T-helper 1 cell treated with Interleukin-12 subunit alpha and Interleukin-12 subunit beta and Interleukin-4 antibody, amounts not matched to agents 30 μg/mL and 1 μg/mL, for 36 hours (primary cell): ENCODE data around the gene TEX14.
"Not testable (repeated sequence)": the region's sequence is repeated elsewhere in the genome, so short reads cannot be mapped to it uniquely, and the experiment has no call there.

Experiments
- H3K27ac Mint-ChIP-seq: one replicate; pipeline ENCODE4 v1.8.0; 2021; ENCODE audit warnings: mild to moderate bottlenecking, mixed read lengths
- H3K27me3 Mint-ChIP-seq: one replicate; pipeline ENCODE4 v1.8.0; 2021; ENCODE audit warnings: low read depth, mixed read lengths
- H3K36me3 Mint-ChIP-seq: one replicate; pipeline ENCODE4 v1.8.0; 2021; ENCODE audit warnings: low read depth, mixed read lengths
- H3K4me1 Mint-ChIP-seq: one replicate; pipeline ENCODE4 v1.8.0; 2021; ENCODE audit warnings: low read depth, mixed read lengths
- H3K4me3 Mint-ChIP-seq: one replicate; pipeline ENCODE4 v1.8.0; 2021; ENCODE audit warnings: mild to moderate bottlenecking, moderate library complexity, mixed read lengths
- H3K9me3 Mint-ChIP-seq: one replicate; pipeline ENCODE4 v1.8.0; 2021; ENCODE audit warnings: mixed read lengths

The TEX14 gene

DNA sequence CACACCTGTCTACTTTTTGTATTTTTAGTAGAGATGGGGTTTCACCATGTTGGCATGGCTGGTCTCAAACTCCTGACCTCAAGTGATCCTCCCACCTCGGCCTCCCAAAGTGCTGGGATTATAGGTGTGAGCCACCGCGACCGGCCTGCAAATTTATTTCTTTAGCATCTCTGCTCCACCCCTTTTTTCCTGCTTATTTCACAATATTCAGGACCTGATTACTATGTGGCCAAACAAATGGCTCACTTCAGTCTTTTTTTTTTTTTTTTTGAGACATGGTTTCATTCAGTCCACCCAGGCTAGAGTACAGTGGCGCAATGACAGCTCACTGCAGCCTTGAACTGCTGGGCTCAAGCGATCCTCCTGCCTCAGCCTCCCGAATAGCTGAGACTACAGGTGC is 109.1 kb downstream of the TEX14 start:
- H3K27me3 Mint-ChIP-seq = peaks cover 16% of the 10 kb centered on the region
- H3K27ac Mint-ChIP-seq, H3K9me3 Mint-ChIP-seq, H3K4me1 Mint-ChIP-seq, H3K4me3 Mint-ChIP-seq, H3K36me3 Mint-ChIP-seq: not testable (repeated sequence)

DNA sequence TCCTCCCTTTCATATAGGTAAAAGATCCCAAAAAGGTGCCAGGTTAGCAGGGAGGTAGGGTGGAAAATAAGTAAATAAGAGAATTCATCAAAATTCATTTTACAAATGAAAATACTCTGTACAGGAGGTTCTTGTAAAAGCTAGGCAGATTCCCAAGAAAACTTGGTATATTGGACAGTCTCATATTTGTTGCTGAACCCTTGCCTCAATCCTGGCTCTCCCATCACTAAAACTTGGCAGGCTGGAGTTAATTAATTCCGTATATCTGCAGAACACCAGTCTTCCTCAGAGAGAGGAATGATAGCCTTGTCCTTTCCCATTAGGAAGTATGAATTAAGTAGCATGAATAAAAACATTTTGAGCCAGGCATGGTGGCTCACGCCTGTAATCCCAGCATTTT is 111.2 kb downstream of the TEX14 start:
- no peaks in the 10 kb centered on the region for H3K36me3 Mint-ChIP-seq
- no peaks in the 10 kb centered on the region for H3K9me3 Mint-ChIP-seq
- H3K27ac Mint-ChIP-seq = no peak overlapping the region
- no peaks in the 10 kb centered on the region for H3K4me1 Mint-ChIP-seq
- no peak overlapping the region for H3K4me3 Mint-ChIP-seq
- H3K27me3 Mint-ChIP-seq = peaks cover 11% of the 10 kb centered on the region

DNA sequence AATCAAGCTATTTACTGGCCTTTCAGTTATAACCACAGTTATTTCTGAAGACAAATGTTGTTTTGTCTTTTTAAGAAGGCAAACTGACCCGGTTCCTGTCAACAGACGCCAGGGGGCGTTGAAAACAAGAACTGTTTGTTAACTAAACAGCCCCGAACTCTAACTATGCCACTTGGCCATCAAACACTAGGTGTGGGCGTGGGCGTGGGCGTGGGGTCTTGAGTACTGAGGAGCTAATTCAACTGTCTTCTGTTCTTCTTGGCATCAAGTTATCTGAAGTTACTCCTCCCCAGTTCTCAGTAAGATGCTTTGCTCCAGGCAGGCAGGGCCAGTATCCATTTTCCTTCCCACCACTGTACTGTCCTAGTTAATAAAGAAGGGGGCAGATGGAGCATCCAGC is 114.1 kb downstream of the TEX14 start:
- H3K27me3 Mint-ChIP-seq = peaks cover 10% of the 10 kb centered on the region
- H3K36me3 Mint-ChIP-seq = no peaks in the 10 kb centered on the region
- no peak overlapping the region for H3K4me3 Mint-ChIP-seq
- no peak overlapping the region for H3K27ac Mint-ChIP-seq
- no peaks in the 10 kb centered on the region for H3K4me1 Mint-ChIP-seq
- no peaks in the 10 kb centered on the region for H3K9me3 Mint-ChIP-seq

DNA sequence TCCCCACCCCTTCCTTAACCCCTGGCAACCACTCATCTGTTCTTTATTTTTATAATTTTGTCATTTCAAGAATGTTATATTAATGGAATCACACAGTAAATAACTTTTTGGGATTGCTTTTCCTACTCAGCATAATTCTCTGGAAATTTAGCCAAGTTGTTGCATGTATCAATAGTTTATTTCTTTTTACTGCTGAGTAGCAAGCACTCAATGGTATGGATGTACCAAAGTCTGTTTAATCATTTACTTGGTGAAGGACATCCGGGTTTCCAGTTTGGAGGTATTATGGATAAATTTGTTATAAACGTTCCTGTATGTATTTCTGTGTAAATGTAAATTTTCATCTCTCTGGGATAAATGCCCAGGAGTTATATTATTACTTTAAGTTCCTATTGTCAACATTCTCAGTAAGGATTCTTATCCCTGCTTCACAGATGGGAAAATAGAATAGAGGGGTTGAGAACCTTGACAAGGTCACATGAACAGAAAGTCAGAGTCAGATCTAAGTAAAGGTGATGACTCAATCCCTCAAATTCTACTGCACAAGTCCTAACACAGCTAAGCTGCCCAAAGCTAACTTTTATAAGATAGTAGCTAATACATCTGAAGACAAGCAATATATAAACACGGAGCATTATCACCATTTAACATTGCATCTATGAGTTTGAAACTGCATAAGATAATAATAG is 115.0 kb downstream of the TEX14 start:
- Mint-ChIP-seq H3K4me3 (no peak overlapping the region), H3K27me3 (peaks cover 10% of the 10 kb centered on the region), H3K4me1 (no peaks in the 10 kb centered on the region), H3K9me3 (no peaks in the 10 kb centered on the region), H3K27ac (no peak overlapping the region), H3K36me3 (no peaks in the 10 kb centered on the region)

DNA sequence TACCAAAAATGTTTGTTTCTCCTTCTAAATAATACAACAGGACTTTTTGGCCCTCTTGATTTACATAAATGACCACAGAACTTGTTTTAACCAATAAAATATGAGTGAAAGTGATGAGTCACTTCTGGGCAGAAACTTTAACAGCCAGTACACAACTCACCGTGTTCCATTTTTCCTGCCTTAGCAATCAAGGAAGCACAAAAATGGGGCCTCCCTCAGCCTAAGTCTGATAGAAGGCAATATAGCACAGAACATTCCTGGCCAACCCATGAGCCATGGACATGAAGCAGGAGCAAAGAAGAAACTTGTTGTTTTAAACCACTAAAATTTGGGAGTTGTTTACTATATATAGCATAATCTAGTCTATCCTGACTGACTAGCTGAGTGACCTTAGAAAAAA is 116.3 kb downstream of the TEX14 start:
- Mint-ChIP-seq H3K4me3 (no peak overlapping the region), H3K36me3 (no peaks in the 10 kb centered on the region), H3K27me3 (peaks cover 10% of the 10 kb centered on the region), H3K27ac (no peak overlapping the region), H3K9me3 (no peaks in the 10 kb centered on the region), H3K4me1 (no peaks in the 10 kb centered on the region)

DNA sequence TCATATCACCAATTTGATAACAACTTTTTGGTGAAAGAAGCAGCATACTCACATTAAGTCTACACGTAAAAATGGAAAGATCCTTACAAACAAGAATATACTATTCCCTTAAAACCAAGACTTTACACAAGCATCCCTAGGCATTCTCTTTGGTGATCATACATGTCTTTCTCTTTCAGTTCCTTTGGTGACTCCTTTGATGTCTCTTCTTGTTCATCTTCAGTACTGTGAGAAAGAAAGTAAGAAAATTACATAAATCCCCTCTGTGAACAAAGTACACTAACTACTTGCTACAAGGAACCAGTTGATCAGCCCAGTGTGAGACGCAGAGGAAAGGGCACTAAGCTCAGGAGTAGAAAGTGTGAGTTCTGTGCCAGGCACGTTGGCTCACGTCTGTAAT is 117.8 kb downstream of the TEX14 start:
- Mint-ChIP-seq H3K27me3 (peaks cover under 1% of the 10 kb centered on the region), H3K27ac (no peak overlapping the region), H3K4me3 (no peak overlapping the region), H3K4me1 (no peaks in the 10 kb centered on the region), H3K9me3 (no peaks in the 10 kb centered on the region), H3K36me3 (no peaks in the 10 kb centered on the region)

DNA sequence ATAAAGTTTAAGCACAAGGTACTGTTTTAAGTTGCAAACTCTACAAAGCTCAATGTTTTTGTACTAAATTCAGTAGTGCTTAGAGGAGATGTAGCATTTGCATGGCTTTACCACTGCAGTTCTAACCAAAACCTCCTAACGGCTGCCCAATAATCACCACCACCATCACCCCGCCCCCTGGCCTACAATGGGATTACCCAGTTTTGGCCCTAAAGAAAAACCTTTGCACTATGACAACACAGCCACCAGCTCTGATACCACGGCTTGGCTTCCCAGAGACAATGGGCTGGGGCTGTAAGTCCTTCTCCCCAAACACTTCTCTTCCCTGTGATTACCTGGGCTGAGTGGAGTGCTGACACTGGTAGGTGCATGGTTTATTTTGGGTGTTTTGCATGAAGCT is 119.0 kb downstream of the TEX14 start:
- H3K36me3 Mint-ChIP-seq = no peaks in the 10 kb centered on the region
- H3K4me1 Mint-ChIP-seq = no peaks in the 10 kb centered on the region
- H3K27ac Mint-ChIP-seq = no peak overlapping the region
- peaks cover 3% of the 10 kb centered on the region for H3K27me3 Mint-ChIP-seq
- H3K4me3 Mint-ChIP-seq = no peak overlapping the region
- H3K9me3 Mint-ChIP-seq = no peaks in the 10 kb centered on the region

DNA sequence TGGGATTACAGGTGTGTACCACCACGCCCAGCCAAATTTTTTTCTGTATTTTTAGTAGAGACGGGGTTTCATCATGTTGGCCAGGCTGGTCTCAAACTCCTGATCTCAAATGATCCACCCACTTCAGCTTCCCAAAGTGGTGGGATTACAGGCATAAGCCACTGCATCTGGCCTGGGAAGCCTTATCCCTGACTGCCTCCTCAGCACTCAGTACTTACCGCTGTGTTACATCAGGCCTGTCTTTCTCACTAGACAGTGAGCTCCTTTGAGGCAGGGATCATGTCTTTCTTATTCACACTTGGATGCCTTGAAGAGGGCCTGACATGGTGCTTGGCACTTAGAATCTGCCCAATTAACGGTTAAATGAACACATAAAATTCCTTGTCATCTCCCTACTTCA is 121.1 kb downstream of the TEX14 start:
- H3K4me1 Mint-ChIP-seq = no peaks in the 10 kb centered on the region
- no peaks in the 10 kb centered on the region for H3K36me3 Mint-ChIP-seq
- peaks cover 7% of the 10 kb centered on the region for H3K27me3 Mint-ChIP-seq
- H3K27ac Mint-ChIP-seq = no peak overlapping the region
- H3K9me3 Mint-ChIP-seq = no peaks in the 10 kb centered on the region
- no peak overlapping the region for H3K4me3 Mint-ChIP-seq

DNA sequence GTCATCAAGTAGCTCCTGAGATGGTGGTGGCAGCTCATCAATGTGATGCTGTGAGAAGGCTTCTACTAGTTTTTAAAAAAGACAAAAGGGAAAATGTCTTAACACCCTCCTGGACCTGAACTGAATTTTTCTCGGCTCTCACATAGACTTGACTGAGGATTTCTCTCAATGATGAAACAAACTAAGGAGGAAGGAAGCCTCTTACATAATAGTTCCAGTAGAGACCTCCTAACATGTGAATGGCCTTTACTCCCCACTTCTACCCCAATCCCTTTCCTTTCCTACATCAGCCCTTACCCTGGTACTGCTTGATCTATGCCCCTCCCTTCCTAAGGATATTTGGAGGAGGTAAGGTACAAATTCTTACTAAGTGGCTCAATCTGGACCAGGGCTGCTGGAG is 122.6 kb downstream of the TEX14 start:
- H3K27me3 Mint-ChIP-seq = peaks cover 7% of the 10 kb centered on the region
- no peaks in the 10 kb centered on the region for H3K9me3 Mint-ChIP-seq
- H3K4me1 Mint-ChIP-seq = no peaks in the 10 kb centered on the region
- H3K4me3 Mint-ChIP-seq = no peak overlapping the region
- no peak overlapping the region for H3K27ac Mint-ChIP-seq
- H3K36me3 Mint-ChIP-seq = no peaks in the 10 kb centered on the region

DNA sequence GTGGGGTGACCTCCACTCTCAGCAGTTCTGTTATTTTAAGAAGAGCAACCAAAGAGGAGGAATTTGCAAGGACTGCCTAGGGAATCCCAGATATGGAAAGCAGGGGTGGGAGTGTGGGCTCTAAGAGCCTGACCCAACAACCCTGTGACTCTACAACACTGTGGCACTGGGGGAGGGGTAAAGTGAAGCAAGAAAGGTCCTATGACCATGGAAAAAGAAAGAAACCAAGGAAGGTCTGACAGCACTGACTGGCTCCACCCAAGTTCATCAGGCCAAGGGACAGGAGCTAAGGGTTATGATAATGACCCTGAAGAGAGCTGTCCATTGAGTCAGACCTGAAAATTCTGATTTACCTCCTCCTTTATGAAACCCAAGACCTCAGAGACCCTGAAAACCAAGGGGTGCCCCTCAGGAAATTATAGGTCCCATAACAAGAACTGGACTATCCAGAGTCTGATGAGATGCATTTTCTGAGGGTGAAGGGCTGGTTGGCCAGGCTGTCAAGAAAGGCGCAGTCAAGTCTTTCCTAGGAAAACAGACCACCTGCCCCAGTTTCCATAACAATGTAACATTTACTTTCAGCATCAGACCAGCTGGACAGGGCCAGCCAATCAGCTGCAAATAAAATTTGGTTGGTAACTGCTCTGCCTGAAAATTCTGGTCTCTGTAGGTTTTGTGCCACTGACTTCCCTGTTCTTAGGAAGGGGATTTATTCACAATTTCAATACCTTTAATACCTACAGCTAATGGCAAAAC is 123.6 kb downstream of the TEX14 start:
- H3K36me3 Mint-ChIP-seq = no peaks in the 10 kb centered on the region
- H3K27ac Mint-ChIP-seq = no peak overlapping the region
- no peak overlapping the region for H3K4me3 Mint-ChIP-seq
- H3K9me3 Mint-ChIP-seq = no peaks in the 10 kb centered on the region
- H3K27me3 Mint-ChIP-seq = peaks cover 7% of the 10 kb centered on the region
- H3K4me1 Mint-ChIP-seq = no peaks in the 10 kb centered on the region

DNA sequence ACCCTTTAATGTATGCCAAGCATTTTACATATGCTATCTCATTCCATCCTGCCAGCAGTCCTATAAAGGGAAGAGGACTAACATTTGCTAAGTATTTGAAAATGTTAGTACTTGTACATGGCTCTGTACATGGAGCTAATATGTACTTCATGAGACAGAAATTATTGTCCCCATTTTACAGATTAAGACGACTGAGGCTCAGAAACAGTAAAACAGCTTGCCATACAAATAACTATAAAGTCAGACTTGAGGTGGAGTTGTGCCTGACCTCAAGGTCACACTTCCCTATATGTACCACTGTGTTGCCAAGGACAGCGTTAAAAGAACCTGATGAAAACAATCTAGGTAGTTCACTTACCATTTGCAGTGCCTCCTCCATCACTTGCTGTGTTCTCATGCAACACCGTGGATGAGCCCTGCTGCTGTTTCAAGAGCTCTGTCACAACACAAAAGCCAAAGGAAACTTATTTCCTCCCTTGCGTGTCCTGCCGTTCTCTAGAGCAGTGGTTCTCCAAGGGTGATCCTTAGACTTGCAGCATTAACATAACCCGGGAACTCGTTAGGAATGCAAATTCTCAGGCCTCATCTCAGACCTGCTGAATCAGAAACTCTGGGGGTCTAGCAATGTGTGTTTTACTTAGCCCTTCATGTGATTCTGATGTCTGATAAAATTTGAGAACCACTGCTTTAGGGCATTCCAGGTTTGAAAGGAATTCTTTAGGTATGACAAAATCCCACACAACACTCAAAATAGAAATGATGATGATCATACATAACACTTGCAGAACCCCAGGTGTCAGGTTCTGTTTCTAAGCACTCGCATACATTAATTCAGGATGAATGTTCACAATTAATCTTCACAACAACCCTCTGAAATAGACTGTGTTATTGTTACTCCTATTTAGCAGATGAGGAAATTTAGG is 126.2 kb downstream of the TEX14 start:
- Mint-ChIP-seq H3K4me3 (no peak overlapping the region), H3K27me3 (peaks cover 7% of the 10 kb centered on the region), H3K9me3 (no peaks in the 10 kb centered on the region), H3K36me3 (no peaks in the 10 kb centered on the region), H3K27ac (no peak overlapping the region), H3K4me1 (no peaks in the 10 kb centered on the region)

DNA sequence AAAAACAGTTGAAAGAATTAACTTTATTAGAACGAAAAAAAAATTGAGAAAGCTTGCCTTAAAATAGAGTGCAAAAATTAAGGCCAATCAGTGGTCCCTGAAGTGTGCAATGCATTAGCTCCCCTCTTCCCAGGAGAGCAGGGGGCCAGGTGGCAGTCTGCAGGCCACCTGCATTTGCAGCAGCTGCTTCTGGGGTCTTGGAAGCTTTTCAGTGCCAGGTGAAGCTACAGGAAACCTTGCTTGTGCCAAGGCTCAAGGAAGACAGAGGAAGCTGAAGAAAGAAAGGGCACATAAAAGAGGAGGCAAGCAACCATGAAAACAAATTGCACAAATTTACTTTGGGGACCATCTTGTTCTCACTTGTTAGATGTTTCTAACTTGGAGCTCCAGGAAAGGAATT is 126.9 kb downstream of the TEX14 start:
- H3K4me1 Mint-ChIP-seq = no peaks in the 10 kb centered on the region
- H3K27ac Mint-ChIP-seq = no peak overlapping the region

DNA sequence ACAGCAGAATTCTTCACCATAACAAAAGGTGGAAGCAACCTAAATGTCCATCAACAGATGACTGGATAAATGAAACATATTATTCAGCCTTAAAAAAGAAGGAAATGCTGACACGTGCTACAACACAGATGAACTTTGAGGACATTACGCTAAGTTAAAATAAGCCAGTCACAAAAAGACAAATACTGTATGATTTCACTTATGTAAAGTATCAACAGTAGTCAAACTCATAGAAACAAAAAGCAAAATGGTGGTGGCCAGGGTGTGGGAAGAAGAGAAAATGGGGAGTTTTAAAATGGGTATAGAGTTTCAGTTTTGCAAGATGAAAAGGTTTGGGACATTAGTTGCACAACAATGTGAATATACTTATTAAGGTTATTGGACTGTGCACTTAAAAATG is 127.6 kb downstream of the TEX14 start:
- no peaks in the 10 kb centered on the region for H3K36me3 Mint-ChIP-seq
- H3K27ac Mint-ChIP-seq = no peak overlapping the region
- H3K4me3 Mint-ChIP-seq = no peak overlapping the region
- H3K9me3 Mint-ChIP-seq = no peaks in the 10 kb centered on the region
- peaks cover 10% of the 10 kb centered on the region for H3K27me3 Mint-ChIP-seq
- H3K4me1 Mint-ChIP-seq = no peaks in the 10 kb centered on the region

More for the DNA sequence above, 126.9 kb downstream of the TEX14 start:
- no peaks in the 10 kb centered on the region for H3K36me3 Mint-ChIP-seq
- peaks cover 9% of the 10 kb centered on the region for H3K27me3 Mint-ChIP-seq
- H3K9me3 Mint-ChIP-seq = no peaks in the 10 kb centered on the region
- no peak overlapping the region for H3K4me3 Mint-ChIP-seq

DNA sequence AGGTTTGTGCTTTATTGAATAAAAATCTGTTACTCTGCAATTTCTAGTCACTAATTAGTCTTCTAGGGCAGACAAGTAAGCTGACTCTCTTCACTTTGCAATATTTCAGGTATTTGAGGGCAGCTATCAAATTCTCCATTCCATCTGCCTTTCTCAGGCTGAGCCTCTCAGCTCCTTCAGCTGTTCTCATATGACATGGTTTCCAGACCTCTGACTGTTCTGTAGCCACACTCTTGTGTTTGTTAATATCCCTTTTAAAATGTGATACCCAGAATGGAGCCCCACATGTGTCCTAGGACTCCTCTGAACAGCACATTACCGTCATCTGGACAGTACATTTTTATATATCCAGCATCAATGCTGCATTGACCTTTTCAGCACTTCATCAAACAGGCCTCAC is 131.3 kb downstream of the TEX14 start:
- Mint-ChIP-seq H3K27ac (no peak overlapping the region), H3K9me3 (no peaks in the 10 kb centered on the region), H3K4me3 (no peak overlapping the region), H3K36me3 (no peaks in the 10 kb centered on the region), H3K4me1 (peaks cover 4% of the 10 kb centered on the region), H3K27me3 (peaks cover 3% of the 10 kb centered on the region)

DNA sequence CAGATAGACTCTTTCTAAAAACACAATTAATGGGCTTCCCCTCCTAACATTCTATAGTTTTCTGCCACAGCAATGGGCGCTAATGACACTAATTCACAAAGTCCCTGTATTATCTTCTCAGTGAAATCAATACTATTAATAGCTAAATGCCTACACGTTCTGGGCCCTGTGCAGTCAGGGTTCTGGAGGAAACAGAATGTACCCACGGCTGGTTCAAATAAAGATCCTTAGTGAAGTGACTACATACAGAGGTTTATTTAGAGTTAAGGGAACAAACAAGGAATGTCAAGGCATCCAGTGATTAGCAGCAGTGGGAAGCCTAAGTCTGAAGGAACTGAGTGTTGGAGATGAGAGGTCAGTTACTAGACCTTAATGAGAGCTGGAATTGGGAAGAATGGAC is 133.9 kb downstream of the TEX14 start:
- peaks cover 3% of the 10 kb centered on the region for H3K27me3 Mint-ChIP-seq

More for the DNA sequence above, 133.9 kb downstream of the TEX14 start:
- H3K27ac Mint-ChIP-seq = no peak overlapping the region
- no peaks in the 10 kb centered on the region for H3K36me3 Mint-ChIP-seq
- no peak overlapping the region for H3K4me3 Mint-ChIP-seq
- H3K4me1 Mint-ChIP-seq = peaks cover 4% of the 10 kb centered on the region
- no peaks in the 10 kb centered on the region for H3K9me3 Mint-ChIP-seq
